Type B pancreatic cell (in vitro differentiated cells): ENCODE results near the gene FYB1. TPM values are rescaled to one million over a fixed set of nuclear protein-coding genes. Genes with fewer than 3 reads are reported as not detected.

Experiments
- DNase-seq: peaks from one replicate; pipeline ENCODE4 v3.0.0; 2021; ENCODE audit warnings: mixed read lengths; ENCODE audit not compliant: unreplicated experiment; ENCODE audit errors: extremely low spot score
- H3K27ac Mint-ChIP-seq: 2 replicates; pipeline ENCODE4 v1.8.0; 2021; ENCODE audit warnings: mild to moderate bottlenecking, mixed read lengths
- H3K27me3 Mint-ChIP-seq: 2 replicates; pipeline ENCODE4 v1.8.0; 2021; ENCODE audit warnings: mixed read lengths
- H3K36me3 Mint-ChIP-seq: 2 replicates; pipeline ENCODE4 v1.8.0; 2021; ENCODE audit warnings: mixed read lengths
- H3K4me1 Mint-ChIP-seq: one replicate; pipeline ENCODE4 v1.8.0; 2021; ENCODE audit warnings: mixed read lengths; ENCODE audit not compliant: unreplicated experiment
- H3K4me3 Mint-ChIP-seq: 2 replicates; pipeline ENCODE4 v1.8.0; 2021; ENCODE audit warnings: mild to moderate bottlenecking, mixed read lengths
- H3K9me3 Mint-ChIP-seq: 2 replicates; pipeline ENCODE4 v1.8.0; 2021; ENCODE audit warnings: mixed read lengths
- CTCF ChIP-seq: fragments of 200-600 bp; sonication (generic); conservative IDR thresholded peaks from 2 replicates; pipeline ENCODE4 v1.5.0; 2021; ENCODE audit warnings: antibody characterized with exemption, mild to moderate bottlenecking
- total RNA-seq: library from RNA; stranded (reverse); gene quantifications from 2 replicates; pipeline ENCODE4 v1.2.1, GENCODE V29; 2021; ENCODE audit warnings: low replicate concordance

Gene FYB1
- total RNA-seq, 1 donor from 2014 or later = 0.24 TPM

DNA sequence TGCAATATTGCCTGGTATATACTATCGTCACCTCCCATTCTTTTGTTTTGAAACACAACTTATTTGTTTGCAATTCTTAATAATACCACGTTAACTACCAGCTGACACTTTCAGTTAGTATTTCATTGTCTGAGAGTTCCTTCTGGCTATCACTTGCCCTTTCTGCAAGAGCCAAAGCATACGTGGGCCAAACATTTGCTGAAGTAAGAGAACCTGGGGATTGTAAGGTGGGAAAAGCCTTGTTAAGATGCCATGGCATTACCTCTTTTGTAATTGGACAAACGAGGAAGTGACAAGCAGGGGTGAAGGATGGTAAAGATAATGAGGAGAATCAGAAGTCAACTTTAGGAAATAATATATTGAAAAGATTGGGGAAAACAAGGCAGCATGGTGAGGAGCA, 47.7 kb downstream of the FYB1 start:
- Mint-ChIP-seq H3K9me3 (no peaks in the 10 kb centered on the region), H3K4me1 (no peaks in the 10 kb centered on the region), H3K4me3 (no peak overlapping the region)

DNA sequence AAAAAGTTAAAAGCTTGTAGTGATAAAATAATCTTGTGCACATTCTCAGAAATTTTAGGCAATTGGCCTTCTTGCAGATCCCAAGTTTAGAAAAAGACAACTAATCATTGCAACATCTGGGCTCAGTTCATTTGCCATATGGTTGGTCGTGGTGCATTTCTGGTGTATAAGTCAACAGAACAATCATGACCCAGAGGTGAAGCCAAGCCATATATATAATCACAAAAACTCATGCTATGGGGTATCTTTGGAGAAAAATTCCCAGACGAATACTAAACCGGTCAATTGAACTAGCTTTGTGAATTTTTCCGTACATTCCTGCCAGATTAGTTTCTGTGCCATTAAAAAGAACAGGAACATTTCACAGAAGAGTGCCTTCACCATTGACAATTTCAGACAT, 50.3 kb downstream of the FYB1 start:
- DNase-seq = no peak
- no peak overlapping the region for H3K27ac Mint-ChIP-seq
- H3K27me3 Mint-ChIP-seq = no peaks in the 10 kb centered on the region
- H3K4me3 Mint-ChIP-seq = no peak overlapping the region
- no peaks in the 10 kb centered on the region for H3K9me3 Mint-ChIP-seq
- TF ChIP-seq CTCF = no peak
- H3K36me3 Mint-ChIP-seq = no peaks in the 10 kb centered on the region
- no peaks in the 10 kb centered on the region for H3K4me1 Mint-ChIP-seq

More for the DNA sequence above, 47.7 kb downstream of the FYB1 start:
- DNase-seq = no peak
- TF ChIP-seq CTCF = no peak
- no peaks in the 10 kb centered on the region for H3K27me3 Mint-ChIP-seq
- no peak overlapping the region for H3K27ac Mint-ChIP-seq
- H3K36me3 Mint-ChIP-seq = no peaks in the 10 kb centered on the region

- H3K4me1 Mint-ChIP-seq = peaks cover 4% of the 10 kb centered on the region
- no peak for DNase-seq
- H3K4me3 Mint-ChIP-seq = no peak overlapping the region
- no peak overlapping the region for H3K27ac Mint-ChIP-seq
- no peaks in the 10 kb centered on the region for H3K36me3 Mint-ChIP-seq
- no peaks in the 10 kb centered on the region for H3K27me3 Mint-ChIP-seq
- TF ChIP-seq CTCF = no peak
- H3K9me3 Mint-ChIP-seq = no peaks in the 10 kb centered on the region
Observed at GRCh38 chr5:39167972-39168342, 51.4 kb downstream of the FYB1 start.

GRCh38 chr5:39167141-39167971, 52.0 kb downstream of the FYB1 start:
- TF ChIP-seq CTCF = no peak
- no peaks in the 10 kb centered on the region for H3K36me3 Mint-ChIP-seq
- no peak for DNase-seq
- H3K4me1 Mint-ChIP-seq = peaks cover 4% of the 10 kb centered on the region
- no peaks in the 10 kb centered on the region for H3K27me3 Mint-ChIP-seq
- H3K9me3 Mint-ChIP-seq = no peaks in the 10 kb centered on the region
- no peak overlapping the region for H3K27ac Mint-ChIP-seq
- no peak overlapping the region for H3K4me3 Mint-ChIP-seq

DNA sequence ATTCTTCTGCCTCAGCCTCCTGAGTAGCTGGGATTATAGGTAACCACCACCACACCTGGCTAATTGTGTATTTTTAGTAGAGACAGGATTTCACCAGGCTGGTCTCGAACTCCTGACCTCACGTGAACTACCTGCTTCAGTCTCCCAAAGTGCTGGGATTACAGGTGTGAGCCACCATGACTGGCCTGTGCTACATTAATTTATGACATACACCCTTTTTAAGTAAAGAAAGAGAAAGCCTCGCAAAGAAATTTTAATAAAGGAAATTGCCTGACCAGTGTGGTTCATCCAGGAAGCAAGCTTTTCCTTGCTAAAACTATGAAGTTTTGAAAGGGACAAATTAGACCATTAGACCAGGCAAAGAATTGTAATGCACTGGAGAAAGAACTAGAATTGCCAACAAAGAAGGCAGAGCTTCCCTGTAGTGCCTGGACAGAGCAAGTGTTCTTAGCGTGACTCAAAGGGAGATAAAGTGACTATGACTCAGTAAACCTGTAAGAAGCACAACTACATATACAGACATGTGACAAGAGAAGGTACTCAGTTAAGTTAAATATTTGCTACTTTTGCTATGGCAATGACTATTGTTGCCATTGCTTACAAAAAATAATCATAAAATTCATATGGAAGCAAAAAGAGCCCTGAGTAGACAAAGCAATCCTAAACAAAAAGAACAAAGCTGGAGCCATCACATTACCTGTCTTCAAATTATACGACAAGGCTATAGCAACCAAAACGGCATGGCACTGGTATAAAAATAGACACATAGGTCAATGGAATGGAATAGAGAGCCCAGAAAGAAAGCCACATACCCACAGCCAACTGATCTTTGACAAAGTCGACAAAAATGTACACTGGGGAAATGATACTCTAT, 54.6 kb downstream of the FYB1 start:
- H3K27ac Mint-ChIP-seq = no peak overlapping the region
- H3K27me3 Mint-ChIP-seq = peaks cover under 1% of the 10 kb centered on the region
- peaks cover 4% of the 10 kb centered on the region for H3K4me1 Mint-ChIP-seq
- TF ChIP-seq CTCF = no peak
- H3K9me3 Mint-ChIP-seq = no peaks in the 10 kb centered on the region
- no peak overlapping the region for H3K4me3 Mint-ChIP-seq
- H3K36me3 Mint-ChIP-seq = no peaks in the 10 kb centered on the region
- no peak for DNase-seq
